Measurements from ENCODE around the gene C1QTNF4. TPM values are rescaled to one million over a fixed set of nuclear protein-coding genes. Genes with fewer than 3 reads are reported as not detected.

Gene C1QTNF4
- total RNA-seq, 4 donors from 2014 or later: 0.62 to 0.71 (median 0.71) TPM; not detected in 1

DNA sequence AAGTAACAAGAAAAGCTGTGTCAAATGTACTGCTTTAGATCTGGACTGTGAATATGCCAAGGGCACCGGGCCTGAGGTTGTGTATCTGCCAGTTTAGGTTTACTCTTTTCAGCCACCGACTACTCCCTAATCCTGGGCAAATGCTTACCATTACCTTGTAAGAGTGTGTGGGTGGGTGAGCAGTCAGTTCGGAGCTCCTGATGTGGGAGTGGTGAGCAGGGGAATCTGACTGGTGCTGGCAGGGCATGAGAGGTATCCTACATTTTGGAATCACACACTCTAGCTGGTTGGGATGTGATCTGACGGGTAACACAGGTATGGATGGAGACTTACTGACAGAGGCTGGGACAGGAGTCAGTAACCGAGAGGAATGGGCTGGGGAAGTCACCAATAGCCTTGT is 10.4 kb downstream of the C1QTNF4 start:
- Histone ChIP-seq H3K4me1 (peaks cover 14% of the 10 kb centered on the region in 2 donors), H3K9me3 (no peaks in the 10 kb centered on the region), H3K36me3 (peaks cover 0 to 52% of the 10 kb centered on the region in 2 donors), H3K27ac (no peak overlapping the region), H3K4me3 (no peak overlapping the region), H3K27me3 (no peaks in the 10 kb centered on the region)
- no peak for TF ChIP-seq POLR2A (IDR thresholded peaks at IDR 0.05)
- DNase-seq: no peak
- intact Hi-C loops (cut with DNase I; ENCODE audit: low total_unique reads) (no loop called here), in situ Hi-C loops (cut with MboI; ENCODE audit: low sequenced_read_pairs in 4 of 4) (no loop called here)
- ATAC-seq: no peak

DNA sequence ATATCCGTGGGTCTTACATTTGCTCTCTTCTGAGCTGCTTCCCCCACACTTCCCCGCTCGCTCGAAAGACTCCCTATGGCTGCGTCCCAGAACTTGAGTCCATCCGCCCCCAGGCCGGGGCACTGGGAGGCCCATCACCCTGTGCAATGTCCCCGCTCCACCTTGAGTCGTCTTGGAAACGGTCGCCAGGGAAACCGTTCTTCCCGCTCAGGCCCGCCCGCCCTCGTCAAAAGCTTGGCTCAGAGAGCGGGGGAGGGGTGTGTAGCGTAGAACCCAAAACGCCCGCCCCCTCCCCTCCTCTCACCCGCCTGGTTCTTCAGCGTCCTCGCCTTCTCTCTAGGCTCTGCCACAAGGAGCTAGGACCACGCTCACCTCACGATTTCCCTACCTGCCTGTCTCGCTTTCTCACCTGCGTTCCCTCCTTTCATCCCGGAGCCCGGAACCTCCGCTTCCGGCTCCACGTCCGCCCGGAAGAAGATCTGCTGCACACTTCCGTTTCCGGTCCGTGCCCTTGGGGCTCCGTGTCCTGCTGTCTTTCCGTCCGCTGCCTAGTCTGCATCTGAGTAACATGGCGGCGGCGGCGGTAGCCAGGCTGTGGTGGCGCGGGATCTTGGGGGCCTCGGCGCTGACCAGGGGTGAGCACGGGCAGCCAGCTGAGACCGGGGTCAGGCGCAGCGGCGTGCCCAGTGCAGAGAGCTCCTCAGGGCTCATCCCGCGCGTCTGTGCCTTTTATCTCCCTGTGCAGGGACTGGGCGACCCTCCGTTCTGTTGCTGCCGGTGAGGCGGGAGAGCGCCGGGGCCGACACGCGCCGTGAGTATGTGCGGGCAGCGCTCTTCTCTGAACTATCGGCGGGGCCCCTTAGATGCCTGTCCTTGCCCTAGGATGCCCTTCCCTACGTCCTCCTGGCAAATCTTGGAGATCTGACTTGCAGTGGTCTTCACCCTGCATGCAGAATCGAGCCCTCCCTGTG is 15.4 kb downstream of the C1QTNF4 start, which contains the start of the genes KBTBD4 and NDUFS3:
TSS of gene KBTBD4 (minus strand) at position 447 of the 971 bp plus-strand sequence. CDS start at position 428, 19 bp downstream.
TSS of gene NDUFS3 (plus strand) at position 551 of the 971 bp plus-strand sequence. CDS start at position 569, 18 bp downstream.
- peak within 1 kb of the TSS; percentile 79 to 98 (median 82) for H3K4me3 ChIP-seq
- H3K27ac ChIP-seq: peak within 1 kb of the TSS; percentile 89 to 94 (median 91)
- DNase-seq: peak; percentile 83 to 84
- TF ChIP-seq CTCF (IDR thresholded peaks at IDR 0.05 in 4 of 5, conservative IDR thresholded peaks at IDR 0.05 in 1 of 5): no peak
- peak; percentile 52 to 53 for TF ChIP-seq POLR2A (IDR thresholded peaks at IDR 0.05)
- in situ Hi-C loops (cut with MboI; ENCODE audit: low sequenced_read_pairs in 4 of 4): loop anchor here in 1 of 4 donors (5.0 kb wide), 1 partner anchor 48 kb away; no protein-coding TSS in a partner anchor
- no peaks in the 10 kb centered on the region for H3K27me3 ChIP-seq
- intact Hi-C loops (cut with DNase I; ENCODE audit: low total_unique reads): loop anchor here (1.0 to 10.0 kb wide), 4 partner anchors 63 to 268 kb away; partner anchors contain the start of genes FNBP4, MTCH2, NUP160 and SLC39A13
- peaks cover 28 to 33% of the 10 kb centered on the region in 2 donors for H3K4me1 ChIP-seq
- H3K36me3 ChIP-seq: peaks cover 0 to 70% of the 10 kb centered on the region in 2 donors
- peak; percentile 96 to 98 for ATAC-seq
- no peaks in the 10 kb centered on the region for H3K9me3 ChIP-seq

DNA sequence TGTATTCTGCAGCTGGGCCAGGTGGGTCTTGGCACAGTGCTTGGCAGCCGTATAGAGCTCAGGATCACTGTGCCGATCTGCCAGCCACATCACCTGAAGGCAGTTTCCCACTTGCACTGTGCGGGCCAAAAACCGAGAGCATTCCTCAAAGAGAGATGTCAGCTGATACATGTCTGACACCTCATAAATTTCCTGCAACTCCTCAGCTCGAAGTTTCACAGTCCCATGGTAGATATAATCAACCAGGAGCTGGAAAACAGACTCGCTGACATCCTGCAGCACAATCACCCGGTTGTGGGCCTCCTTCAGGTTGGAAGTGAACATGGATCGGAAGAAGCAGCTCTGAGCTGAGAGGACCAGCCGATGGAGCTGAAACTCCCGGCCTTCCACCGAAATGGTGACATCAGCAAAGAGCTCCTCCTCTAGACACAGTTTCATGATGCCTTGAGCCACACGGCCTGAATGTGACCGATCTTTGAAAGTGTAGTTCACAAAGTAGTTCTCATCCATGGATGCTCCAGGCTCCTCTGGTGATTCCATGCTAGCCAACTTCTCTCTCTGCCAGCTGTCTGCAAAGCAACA is 16.7 kb downstream of the C1QTNF4 start:
- H3K4me3 ChIP-seq: peak overlapping the region; percentile 79 to 98 (median 82)
- TF ChIP-seq CTCF (IDR thresholded peaks at IDR 0.05 in 4 of 5, conservative IDR thresholded peaks at IDR 0.05 in 1 of 5): no peak
- TF ChIP-seq POLR2A (IDR thresholded peaks at IDR 0.05): no peak
- H3K27me3 ChIP-seq: no peaks in the 10 kb centered on the region
- H3K9me3 ChIP-seq: no peaks in the 10 kb centered on the region
- in situ Hi-C loops (cut with MboI; ENCODE audit: low sequenced_read_pairs in 4 of 4) (loop anchor here in 1 of 4 donors (5.0 kb wide), 1 partner anchor 50 kb away; no protein-coding TSS in a partner anchor), intact Hi-C loops (cut with DNase I; ENCODE audit: low total_unique reads) (loop anchor here (5.0 to 10.0 kb wide), 3 partner anchors 170 to 270 kb away; partner anchors contain the start of genes FNBP4, NUP160 and SLC39A13)
- ATAC-seq (no peak), DNase-seq (no peak)
- H3K4me1 ChIP-seq: peaks cover 40 to 43% of the 10 kb centered on the region in 2 donors
- H3K27ac ChIP-seq: peak overlapping the region; percentile 89 to 94 (median 91)
- peaks cover 0 to 68% of the 10 kb centered on the region in 2 donors for H3K36me3 ChIP-seq

DNA sequence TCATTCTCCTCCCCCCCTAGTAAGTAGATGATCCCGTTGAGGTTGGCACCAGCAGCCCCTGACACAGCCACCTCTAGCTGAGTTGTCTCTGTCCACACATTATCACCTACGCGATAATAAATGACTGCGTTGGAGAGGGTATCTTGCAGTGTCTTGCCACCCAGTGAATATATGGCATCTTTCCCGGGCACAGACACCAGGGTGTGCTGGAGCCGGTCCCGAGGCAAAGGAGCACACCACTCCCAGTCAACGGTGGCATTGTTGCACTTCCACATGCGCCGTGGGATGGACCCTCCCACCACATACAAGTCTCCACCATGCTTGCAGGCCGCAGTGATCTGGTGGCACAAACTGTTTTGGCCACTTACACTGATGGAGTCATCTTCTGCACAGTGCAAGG is 20.9 kb downstream of the C1QTNF4 start:
- no peak for DNase-seq
- peaks cover 0 to 62% of the 10 kb centered on the region in 2 donors for H3K36me3 ChIP-seq
- TF ChIP-seq POLR2A (IDR thresholded peaks at IDR 0.05) (no peak), CTCF (IDR thresholded peaks at IDR 0.05 in 4 of 5, conservative IDR thresholded peaks at IDR 0.05 in 1 of 5) (no peak)
- no peak for ATAC-seq
- no peak overlapping the region for H3K4me3 ChIP-seq
- intact Hi-C loops (cut with DNase I; ENCODE audit: low total_unique reads) (loop anchor here (10.0 kb wide), 1 partner anchor 191 kb away; the partner anchor contains the start of gene FNBP4), in situ Hi-C loops (cut with MboI; ENCODE audit: low sequenced_read_pairs in 4 of 4) (no loop called here)
- peak overlapping the region in 2 of 4 donors; percentile 9 to 60 for H3K27ac ChIP-seq
- H3K4me1 ChIP-seq: peaks cover 40 to 48% of the 10 kb centered on the region in 2 donors
- no peaks in the 10 kb centered on the region for H3K9me3 ChIP-seq
- no peaks in the 10 kb centered on the region for H3K27me3 ChIP-seq
